Stimulated activated naive CD8-positive, alpha-beta T cell treated with anti-CD3 and anti-CD28 coated beads, Interleukin-15, amount 100 ng/mL, for 72 hours (primary cell): Measurements from ENCODE around the gene KDM4C.
A peak's percentile ranks its signal among the peaks of the same experiment; 100 is the strongest.

Experiments used
- ATAC-seq: fragments of 150-1000 bp; cut with Tn5 transposase; 2 replicates; pipeline ENCODE4 v1.10.0; 2021; ENCODE audit warnings: mild to moderate bottlenecking, moderate library complexity
- DNase-seq, 2 donors: peaks; one replicate each; pipeline ENCODE4 v3.0.0; 2021 to 2022
- H3K27ac Mint-ChIP-seq, 2 donors: one replicate each; pipeline ENCODE4 v1.8.0; 2022; ENCODE audit warnings: mild to moderate bottlenecking in 2 of 2, mixed read lengths in 2 of 2, moderate library complexity in 2 of 2
- H3K27me3 Mint-ChIP-seq: one replicate; pipeline ENCODE4 v1.8.0; 2022; ENCODE audit warnings: mixed read lengths
- H3K4me1 Mint-ChIP-seq: one replicate; pipeline ENCODE4 v1.8.0; 2022; ENCODE audit warnings: mild to moderate bottlenecking, mixed read lengths
- H3K4me3 Mint-ChIP-seq, 2 donors: one replicate each; pipeline ENCODE4 v1.8.0; 2022; ENCODE audit warnings: mild to moderate bottlenecking in 2 of 2, mixed read lengths in 2 of 2, moderate library complexity in 1 of 2
- H3K9me3 Mint-ChIP-seq, 2 donors: one replicate each; pipeline ENCODE4 v1.8.0; 2022; ENCODE audit warnings: mixed read lengths in 2 of 2

Gene KDM4C

GRCh38 chr9:6845880-6846279 lies 88.1 kb downstream of the KDM4C start:
- ATAC-seq = no peak
- Mint-ChIP-seq H3K4me3 (no peak overlapping the region), H3K9me3 (no peaks in the 10 kb centered on the region), H3K27me3 (no peaks in the 10 kb centered on the region), H3K4me1 (peaks cover 14% of the 10 kb centered on the region), H3K27ac (no peak overlapping the region)
- DNase-seq = no peak

GRCh38 chr9:6852243-6852963 lies 94.6 kb downstream of the KDM4C start:
- no peak overlapping the region for H3K4me3 Mint-ChIP-seq
- peak overlapping the region in 1 of 2 donors; percentile 35 for H3K27ac Mint-ChIP-seq
- no peaks in the 10 kb centered on the region for H3K27me3 Mint-ChIP-seq
- no peak for ATAC-seq
- no peaks in the 10 kb centered on the region for H3K9me3 Mint-ChIP-seq
- H3K4me1 Mint-ChIP-seq = no peaks in the 10 kb centered on the region
- DNase-seq = no peak

- H3K4me3 Mint-ChIP-seq = no peak overlapping the region
- H3K4me1 Mint-ChIP-seq = no peaks in the 10 kb centered on the region
- no peaks in the 10 kb centered on the region for H3K9me3 Mint-ChIP-seq
- no peak for ATAC-seq
- no peak for DNase-seq
- no peaks in the 10 kb centered on the region for H3K27me3 Mint-ChIP-seq
- H3K27ac Mint-ChIP-seq = peak overlapping the region in 1 of 2 donors; percentile 21
Measured at GRCh38 chr9:6855860-6856259, 98.1 kb downstream of the KDM4C start.

DNA sequence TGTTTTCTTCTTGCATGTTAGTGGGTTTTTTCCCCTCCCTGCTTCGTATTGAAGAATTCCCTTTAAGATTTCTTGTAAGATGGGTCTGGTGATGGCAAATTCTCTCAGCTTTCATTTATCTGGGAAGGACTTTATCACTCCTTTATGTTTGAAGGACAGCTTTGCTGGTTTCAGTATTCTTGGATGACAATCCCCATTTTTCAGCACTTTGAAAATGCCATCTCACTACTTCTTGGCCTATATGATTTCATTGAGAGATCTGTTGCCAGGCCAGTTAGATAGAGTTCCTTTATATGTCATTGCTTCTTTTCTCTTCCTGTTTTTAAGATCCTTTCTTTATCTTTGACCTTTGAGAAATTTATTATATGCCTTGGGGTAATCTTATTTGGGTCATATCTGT lies 106.3 kb downstream of the KDM4C start:
- Mint-ChIP-seq H3K27me3 (no peaks in the 10 kb centered on the region), H3K4me1 (peaks cover 18% of the 10 kb centered on the region), H3K4me3 (no peak overlapping the region), H3K9me3 (peaks cover 0 to 14% of the 10 kb centered on the region in 2 donors), H3K27ac (no peak overlapping the region)
- ATAC-seq (no peak), DNase-seq (no peak)

DNA sequence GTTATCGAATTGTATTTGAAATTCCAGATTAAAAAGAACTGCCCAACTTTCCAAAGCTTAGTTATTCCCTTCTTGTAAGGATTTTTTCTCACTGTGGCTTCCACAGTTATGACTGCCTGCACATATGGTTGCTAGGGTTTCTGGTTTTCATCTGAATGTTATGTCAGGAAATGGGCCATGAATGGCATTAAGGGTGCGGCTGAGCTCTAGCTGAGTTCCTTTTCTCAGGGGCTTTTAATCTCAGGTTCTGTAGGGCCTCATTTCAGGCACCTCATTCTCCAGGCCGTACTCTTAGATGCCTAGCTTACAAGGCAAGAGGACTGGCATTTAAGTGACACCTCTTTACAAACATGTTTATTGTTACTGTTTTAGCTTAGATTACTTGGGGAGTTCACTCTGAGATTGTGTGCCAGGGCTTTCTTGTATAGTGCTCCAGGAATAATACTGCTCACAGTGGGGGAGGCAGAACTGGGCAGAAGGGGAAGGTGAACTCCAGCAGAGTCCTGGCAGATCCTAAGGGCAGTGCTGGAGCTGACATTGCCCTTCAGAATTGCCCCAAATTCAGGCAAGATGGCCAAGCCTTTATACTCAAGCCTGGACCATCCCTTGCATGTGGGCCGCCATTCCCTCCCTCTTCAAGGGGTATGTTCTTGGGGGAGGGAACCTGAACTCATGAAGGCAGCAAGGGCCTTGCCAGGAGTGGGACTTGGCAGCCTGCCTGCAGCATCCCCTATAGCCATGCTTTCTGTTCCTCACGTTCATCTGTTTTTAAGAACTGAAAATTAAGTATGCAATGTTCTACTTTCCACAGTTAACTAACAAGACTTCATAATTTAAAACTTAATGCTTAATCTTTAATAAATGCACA lies 111.5 kb downstream of the KDM4C start:
- Mint-ChIP-seq H3K27ac (no peak overlapping the region), H3K27me3 (no peaks in the 10 kb centered on the region), H3K4me1 (peaks cover 62% of the 10 kb centered on the region), H3K4me3 (peak overlapping the region in 1 of 2 donors; percentile 48), H3K9me3 (peaks cover 0 to 14% of the 10 kb centered on the region in 2 donors)
- ATAC-seq (peak; percentile 32), DNase-seq (no peak)

- DNase-seq (no peak), ATAC-seq (peak; percentile 52)
- H3K4me1 Mint-ChIP-seq = peaks cover 70% of the 10 kb centered on the region
- H3K27me3 Mint-ChIP-seq = no peaks in the 10 kb centered on the region
- H3K9me3 Mint-ChIP-seq = peaks cover 0 to 14% of the 10 kb centered on the region in 2 donors
- H3K4me3 Mint-ChIP-seq = peak overlapping the region; percentile 19 to 27
- peak overlapping the region in 1 of 2 donors; percentile 25 for H3K27ac Mint-ChIP-seq
Measured at GRCh38 chr9:6870149-6870548, 112.4 kb downstream of the KDM4C start.

- peaks cover 0 to 6% of the 10 kb centered on the region in 2 donors for H3K9me3 Mint-ChIP-seq
- no peak overlapping the region for H3K4me3 Mint-ChIP-seq
- no peaks in the 10 kb centered on the region for H3K27me3 Mint-ChIP-seq
- ATAC-seq (no peak), DNase-seq (no peak)
- H3K4me1 Mint-ChIP-seq = peaks cover 78% of the 10 kb centered on the region
- H3K27ac Mint-ChIP-seq = no peak overlapping the region
Measured at GRCh38 chr9:6870650-6871477, 113.1 kb downstream of the KDM4C start.

- H3K27me3 Mint-ChIP-seq = no peaks in the 10 kb centered on the region
- peak overlapping the region; percentile 92 to 94 for H3K27ac Mint-ChIP-seq
- H3K4me1 Mint-ChIP-seq = peaks cover 81% of the 10 kb centered on the region
- ATAC-seq = peak; percentile 98
- peak; percentile 57 to 79 for DNase-seq
- no peaks in the 10 kb centered on the region for H3K9me3 Mint-ChIP-seq
- peak overlapping the region; percentile 70 to 72 for H3K4me3 Mint-ChIP-seq
Measured at GRCh38 chr9:6873857-6874256, 116.1 kb downstream of the KDM4C start.

GRCh38 chr9:6876195-6876894 lies 118.6 kb downstream of the KDM4C start:
- Mint-ChIP-seq H3K4me1 (peaks cover 67% of the 10 kb centered on the region), H3K27ac (no peak overlapping the region), H3K9me3 (no peaks in the 10 kb centered on the region), H3K27me3 (no peaks in the 10 kb centered on the region), H3K4me3 (no peak overlapping the region)
- DNase-seq (no peak), ATAC-seq (no peak)

DNA sequence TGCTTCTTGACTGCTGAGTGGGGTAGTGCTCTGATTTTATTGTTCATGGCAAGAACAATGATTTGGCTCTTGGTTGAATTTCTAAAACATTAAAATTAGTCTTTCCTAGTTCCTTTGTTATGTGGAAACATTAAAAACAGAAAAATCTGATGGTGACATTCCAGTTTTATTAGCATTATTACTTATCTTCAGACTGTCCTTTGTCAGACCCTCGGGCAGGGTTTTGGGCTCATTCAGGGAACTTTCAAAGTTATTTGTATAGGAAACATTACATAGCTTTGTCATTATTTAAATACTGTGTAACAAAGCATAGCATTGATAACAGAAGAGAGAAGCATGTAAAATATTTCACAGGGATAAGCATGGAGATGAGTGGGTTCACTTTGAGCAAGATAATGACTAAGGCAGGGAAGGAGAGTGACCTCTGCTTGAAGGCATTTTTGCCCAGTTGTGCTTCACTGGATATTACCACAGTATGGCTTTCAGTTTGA lies 119.9 kb downstream of the KDM4C start:
- no peaks in the 10 kb centered on the region for H3K9me3 Mint-ChIP-seq
- H3K4me3 Mint-ChIP-seq = no peak overlapping the region
- H3K27me3 Mint-ChIP-seq = no peaks in the 10 kb centered on the region
- ATAC-seq = no peak
- no peak for DNase-seq
- H3K4me1 Mint-ChIP-seq = peaks cover 58% of the 10 kb centered on the region
- H3K27ac Mint-ChIP-seq = no peak overlapping the region

DNA sequence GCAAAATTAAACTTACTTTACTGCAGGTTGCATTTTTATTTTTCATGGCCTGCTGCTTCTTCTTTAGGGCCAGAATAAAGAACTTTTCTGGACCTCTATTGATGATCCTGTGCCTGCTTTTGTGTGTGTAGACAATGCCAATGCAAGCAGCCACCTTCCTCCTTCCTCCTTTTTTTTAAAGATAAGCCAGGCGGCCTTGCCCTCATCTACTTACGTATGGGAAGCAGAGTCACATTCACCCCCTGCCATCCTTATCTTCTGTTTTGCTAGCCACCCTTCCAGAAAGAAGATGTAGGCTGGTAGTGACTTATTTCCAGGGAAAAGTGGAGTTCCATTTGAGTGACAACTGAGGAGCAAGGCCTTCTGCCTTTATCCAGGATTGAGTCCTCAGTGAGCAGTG lies 122.9 kb downstream of the KDM4C start:
- H3K9me3 Mint-ChIP-seq = no peaks in the 10 kb centered on the region
- H3K4me1 Mint-ChIP-seq = peaks cover 45% of the 10 kb centered on the region
- no peak overlapping the region for H3K4me3 Mint-ChIP-seq
- H3K27me3 Mint-ChIP-seq = no peaks in the 10 kb centered on the region
- ATAC-seq = no peak
- DNase-seq = no peak
- H3K27ac Mint-ChIP-seq = no peak overlapping the region

- H3K27me3 Mint-ChIP-seq = no peaks in the 10 kb centered on the region
- H3K4me1 Mint-ChIP-seq = peaks cover 23% of the 10 kb centered on the region
Measured at GRCh38 chr9:6884101-6884500, 126.3 kb downstream of the KDM4C start.

DNA sequence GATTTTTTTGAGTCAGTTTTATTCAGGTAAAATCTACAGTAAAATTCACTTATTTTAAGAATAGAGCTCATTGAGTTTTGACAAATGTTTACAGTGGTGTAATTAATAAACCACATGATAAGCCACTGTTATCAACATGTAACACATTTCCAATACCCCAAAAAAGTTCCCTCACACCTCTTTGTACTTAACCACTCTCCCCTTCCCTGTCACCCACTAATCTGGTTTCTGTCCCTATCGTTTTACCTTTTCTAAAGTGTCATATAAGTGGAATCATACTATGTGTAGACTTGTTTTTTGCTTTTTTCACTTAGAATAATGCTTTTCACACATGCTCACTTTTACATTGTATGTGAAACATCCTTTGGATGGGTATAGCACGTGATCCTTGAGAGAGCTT lies 127.2 kb downstream of the KDM4C start:
- H3K4me1 Mint-ChIP-seq = peaks cover 32% of the 10 kb centered on the region

More at GRCh38 chr9:6884101-6884500, 126.3 kb downstream of the KDM4C start:
- no peak overlapping the region for H3K27ac Mint-ChIP-seq
- H3K9me3 Mint-ChIP-seq = no peaks in the 10 kb centered on the region
- no peak for DNase-seq
- H3K4me3 Mint-ChIP-seq = no peak overlapping the region
- no peak for ATAC-seq

GRCh38 chr9:6887051-6887450 lies 129.3 kb downstream of the KDM4C start:
- Mint-ChIP-seq H3K9me3 (no peaks in the 10 kb centered on the region), H3K4me1 (peaks cover 38% of the 10 kb centered on the region), H3K27me3 (no peaks in the 10 kb centered on the region), H3K27ac (no peak overlapping the region), H3K4me3 (no peak overlapping the region)
- DNase-seq (no peak), ATAC-seq (no peak)

More for the DNA sequence above, 127.2 kb downstream of the KDM4C start:
- ATAC-seq (no peak), DNase-seq (no peak)
- Mint-ChIP-seq H3K27me3 (no peaks in the 10 kb centered on the region), H3K9me3 (no peaks in the 10 kb centered on the region), H3K27ac (no peak overlapping the region), H3K4me3 (no peak overlapping the region)

DNA sequence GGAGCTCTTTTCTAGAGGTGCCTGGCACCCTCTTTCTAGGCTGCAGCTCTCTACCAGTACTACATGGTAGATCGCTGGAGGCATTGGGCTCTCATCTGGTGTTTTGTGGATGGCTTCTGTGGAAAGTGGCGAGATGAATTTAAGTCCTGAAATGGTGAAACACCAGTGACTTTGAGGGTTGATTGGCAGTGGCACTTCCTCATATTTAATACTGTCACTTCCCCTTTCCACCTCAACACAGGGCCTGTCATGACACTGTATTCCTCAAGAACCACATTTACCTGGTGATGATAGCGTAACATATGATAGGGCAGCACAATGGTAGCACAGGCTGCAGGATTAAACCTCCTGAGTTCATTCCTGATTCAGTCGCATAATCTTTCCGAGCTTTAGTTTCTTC lies 132.1 kb downstream of the KDM4C start:
- peaks cover 44% of the 10 kb centered on the region for H3K4me1 Mint-ChIP-seq
- no peak overlapping the region for H3K4me3 Mint-ChIP-seq
- H3K27me3 Mint-ChIP-seq = no peaks in the 10 kb centered on the region
- no peak overlapping the region for H3K27ac Mint-ChIP-seq
- ATAC-seq (no peak), DNase-seq (no peak)
- H3K9me3 Mint-ChIP-seq = no peaks in the 10 kb centered on the region
